HG02884 (cell line): ENCODE results near the gene KIF18B.

Experiments used
- ATAC-seq: cut with Tn5 transposase; IDR thresholded peaks from one replicate; pipeline ENCODE4 v1.9.1; 2021; ENCODE audit warnings: mild to moderate bottlenecking, moderate library complexity; ENCODE audit not compliant: unreplicated experiment

KIF18B gene

GRCh38 chr17:44921122-44921882 is 26.3 kb downstream of the KIF18B start:
- ATAC-seq, result no peak

- no peak for ATAC-seq
Observed at GRCh38 chr17:44920565-44920940, 27.0 kb downstream of the KIF18B start.

GRCh38 chr17:44919885-44920564 is 27.5 kb downstream of the KIF18B start:
- no peak for ATAC-seq

- no peak for ATAC-seq
Observed at GRCh38 chr17:44919411-44919810, 28.2 kb downstream of the KIF18B start.

- no peak for ATAC-seq
Observed at GRCh38 chr17:44918006-44918405, 29.6 kb downstream of the KIF18B start.

- no peak for ATAC-seq
Observed at GRCh38 chr17:44917456-44917855, 30.1 kb downstream of the KIF18B start.

- ATAC-seq, result no peak
Observed at GRCh38 chr17:44916781-44917241, 30.8 kb downstream of the KIF18B start.

- ATAC-seq, result no peak
Observed at GRCh38 chr17:44915862-44916780, 31.5 kb downstream of the KIF18B start.

GRCh38 chr17:44915321-44915726 is 32.2 kb downstream of the KIF18B start, which contains the start of gene GFAP:
TSS of gene GFAP (minus strand) at chr17:44915500. CDS start at chr17:44915486, 14 bp downstream.
- ATAC-seq, result no peak

- no peak for ATAC-seq
Observed at GRCh38 chr17:44914698-44915271, 32.8 kb downstream of the KIF18B start.

- ATAC-seq, result no peak
Observed at GRCh38 chr17:44914148-44914547, 33.4 kb downstream of the KIF18B start.

- ATAC-seq, result no peak
Observed at GRCh38 chr17:44913676-44914075, 33.9 kb downstream of the KIF18B start.

GRCh38 chr17:44912763-44913544 is 34.6 kb downstream of the KIF18B start:
- no peak for ATAC-seq

- no peak for ATAC-seq
Observed at GRCh38 chr17:44911133-44912001, 36.2 kb downstream of the KIF18B start.

- no peak for ATAC-seq
Observed at GRCh38 chr17:44910231-44911106, 37.1 kb downstream of the KIF18B start.

- ATAC-seq, result no peak
Observed at GRCh38 chr17:44909681-44910144, 37.9 kb downstream of the KIF18B start.

GRCh38 chr17:44908761-44909326 is 38.7 kb downstream of the KIF18B start:
- no peak for ATAC-seq
